Effector CD8-positive, alpha-beta T cell (primary cell): Measurements from ENCODE around the gene GCSAML.

Source experiments
- DNase-seq: peaks from one replicate; lab custom pipeline; 2025; lab: John Stamatoyannopoulos, UW

GCSAML gene

DNA sequence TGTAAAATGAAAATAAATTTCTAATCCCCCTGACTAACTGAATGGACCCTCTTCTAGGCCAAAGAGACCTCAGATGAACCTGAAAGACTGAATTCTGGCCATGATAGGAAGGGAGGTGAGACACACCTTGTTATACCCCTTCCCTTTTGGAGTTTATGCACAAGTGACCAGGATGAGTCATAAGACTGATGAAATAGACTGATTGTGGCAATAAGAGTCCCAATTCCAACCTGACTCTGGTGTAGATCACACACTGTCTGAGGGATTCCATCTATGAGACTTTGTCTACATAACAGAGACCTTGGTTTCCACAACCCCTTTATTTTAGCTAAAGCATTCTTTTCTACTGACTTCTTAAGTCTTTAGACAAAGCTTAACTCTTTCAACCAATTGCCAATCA lies 25.7 kb downstream of the GCSAML start:
- no peak for DNase-seq

DNA sequence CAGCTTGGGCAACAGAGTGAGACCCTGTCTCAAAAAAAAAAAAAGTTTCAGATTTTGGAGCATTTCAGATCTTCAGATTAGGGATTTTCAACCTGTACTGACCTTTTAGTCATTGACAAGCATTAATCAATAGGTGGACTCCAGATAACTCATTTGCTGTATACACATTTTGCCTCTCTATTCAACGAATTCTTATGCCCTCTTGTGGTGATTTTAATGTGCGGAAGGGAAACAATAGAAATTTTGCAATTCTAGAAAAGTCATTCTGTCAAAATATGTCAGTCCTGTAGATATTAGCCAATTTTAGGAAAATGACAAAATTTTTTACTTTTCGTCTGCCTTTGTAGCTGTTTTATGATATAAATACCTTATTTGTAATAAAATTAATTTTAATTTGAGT lies 27.6 kb downstream of the GCSAML start:
- no peak for DNase-seq

DNA sequence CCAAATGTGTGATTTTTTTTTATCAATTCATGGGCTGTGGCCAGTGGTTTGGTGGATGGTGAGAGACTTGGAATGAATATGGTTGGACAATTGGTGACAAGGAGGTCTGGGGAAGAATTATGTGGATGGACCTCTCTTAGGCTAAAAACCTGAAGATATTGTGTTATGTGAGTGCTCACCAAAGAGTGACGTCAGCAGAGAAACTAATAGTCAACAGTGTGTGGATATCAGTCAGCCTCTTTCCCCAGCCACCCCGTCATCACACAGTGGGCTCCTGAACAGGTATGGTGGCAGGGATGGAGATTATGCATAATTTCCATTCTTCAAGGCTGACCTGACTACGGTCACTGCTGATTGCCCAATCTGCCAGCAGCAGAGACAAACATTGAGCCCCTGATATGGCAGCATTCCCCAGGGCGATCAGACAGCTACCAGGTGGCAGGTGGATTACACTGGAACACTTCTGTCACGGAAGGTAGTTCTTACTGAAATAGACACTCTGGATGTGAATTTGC lies 30.1 kb downstream of the GCSAML start:
- no peak for DNase-seq

DNA sequence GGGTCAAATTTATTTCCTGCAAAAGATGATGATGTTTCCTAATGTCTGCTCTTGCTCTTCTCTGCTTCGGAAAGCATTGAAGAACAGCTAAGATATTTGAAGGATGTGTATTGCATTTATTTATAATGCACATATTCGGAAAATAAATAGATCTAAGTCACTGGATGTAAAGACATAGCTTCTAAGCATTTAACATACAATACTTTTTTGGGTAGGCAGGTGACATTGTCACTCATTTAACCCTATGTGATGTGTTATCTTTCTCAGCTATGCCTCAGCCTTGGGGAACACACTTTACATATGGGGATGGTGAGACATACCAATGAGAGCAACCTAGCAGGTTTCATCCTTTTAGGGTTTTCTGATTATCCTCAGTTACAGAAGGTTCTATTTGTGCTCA lies 39.1 kb downstream of the GCSAML start, which contains the start of gene OR2G2:
Gene OR2G2, plus strand, starts transcription at position 301 of the 400 bp plus-strand sequence. Its CDS starts 0 bp downstream, at position 301.
- DNase-seq = no peak

DNA sequence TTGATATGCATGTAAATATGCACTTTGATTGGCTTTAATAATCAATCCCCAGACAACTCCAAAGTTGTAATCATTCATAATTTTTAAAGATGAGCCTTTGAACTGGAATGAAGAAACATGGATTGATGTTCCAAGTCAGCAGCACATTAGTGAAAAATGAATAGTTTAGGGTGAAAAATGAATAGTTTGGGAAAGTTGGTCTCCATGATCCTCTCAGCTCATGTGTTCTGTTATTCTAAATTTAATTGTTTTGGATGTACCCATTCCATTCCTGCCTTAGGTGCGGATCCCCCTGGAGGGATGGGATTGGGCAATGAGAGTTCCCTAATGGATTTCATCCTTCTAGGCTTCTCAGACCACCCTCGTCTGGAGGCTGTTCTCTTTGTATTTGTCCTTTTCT lies 56.4 kb downstream of the GCSAML start, which contains the start of gene OR2G3:
Gene OR2G3, plus strand, starts transcription at position 301 of the 400 bp plus-strand sequence. Its CDS starts 0 bp downstream, at position 301.
- DNase-seq = no peak

DNA sequence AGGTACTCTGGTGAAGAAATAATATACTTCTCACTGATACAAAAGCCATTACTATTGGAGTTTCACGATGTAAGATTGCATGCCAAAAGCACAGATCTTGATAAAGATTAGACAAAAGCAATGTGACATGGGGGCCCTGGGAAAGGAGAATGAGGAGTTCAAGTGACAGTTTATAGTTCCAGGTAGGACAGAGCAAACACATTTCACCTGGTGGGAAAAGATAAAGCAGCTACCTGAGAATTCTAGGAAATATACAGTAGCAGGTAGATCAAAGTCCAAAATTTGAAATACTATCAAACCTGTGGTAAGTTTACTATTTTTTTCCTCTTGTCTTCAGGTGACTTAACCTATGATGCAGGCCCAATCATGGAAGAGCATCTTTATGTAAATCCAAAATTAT lies 64.5 kb downstream of the GCSAML start:
- DNase-seq = no peak

DNA sequence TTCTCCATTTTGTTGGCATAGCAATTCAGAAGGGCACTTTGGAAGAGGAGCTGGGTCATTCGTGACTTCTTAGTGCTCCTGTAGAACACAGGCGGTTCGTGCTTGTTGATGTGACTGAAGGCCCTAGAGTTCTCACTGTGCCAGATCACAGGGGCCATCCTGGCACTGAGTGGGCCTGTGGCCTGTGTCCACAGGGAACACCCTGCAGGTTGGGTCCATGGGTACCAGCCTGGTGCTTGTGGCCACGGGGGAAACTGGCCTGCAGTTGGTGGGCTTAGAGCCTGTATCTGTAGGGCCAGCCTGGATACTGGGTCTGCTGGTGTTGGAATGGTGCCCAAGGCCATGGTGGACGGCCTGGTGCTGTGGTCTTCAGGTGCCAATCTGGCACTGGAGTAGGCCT lies 65.7 kb downstream of the GCSAML start:
- DNase-seq = no peak
